MCF 10A (cell line): Measurements from ENCODE around the gene PBOV1. TPM values are rescaled to one million over a fixed set of nuclear protein-coding genes. Genes with fewer than 3 reads are reported as not detected.

Experiments used
- BruUV-seq: library from RNA; stranded (reverse); fragments of 400-500 nt; replicated peaks from 2 replicates; lab custom pipeline; 2021; lab: Mats Ljungman, UMichigan
- CTCF ChIA-PET: fragments of 300-600 bp; sonication (Branson Sonifier 250); formaldehyde crosslinking; extraction: SDS; loops from one replicate; lab custom pipeline; 2021; ENCODE audit warnings: antibody characterized with exemption, inconsistent platforms; lab: Yijun Ruan, JAX
- POLR2A ChIA-PET: fragments of 300-600, 350-650 bp; sonication (Branson Sonifier 250); formaldehyde crosslinking; extraction: SDS; loops from one replicate; lab custom pipeline; 2020; ENCODE audit warnings: antibody characterized with exemption, inconsistent platforms; lab: Yijun Ruan, JAX
- DNase-seq: peaks from one replicate; pipeline ENCODE4 v3.0.0-alpha.2; 2018; ENCODE audit not compliant: unreplicated experiment
- H3K27ac Mint-ChIP-seq: one replicate; pipeline ENCODE4 v1.8.0; 2022; ENCODE audit warnings: mild to moderate bottlenecking, low read depth, mixed read lengths; ENCODE audit not compliant: unreplicated experiment
- H3K27me3 Mint-ChIP-seq: one replicate; pipeline ENCODE4 v1.8.0; 2022; ENCODE audit warnings: mixed read lengths; ENCODE audit not compliant: insufficient read depth, unreplicated experiment
- H3K36me3 Mint-ChIP-seq: one replicate; pipeline ENCODE4 v1.8.0; 2022; ENCODE audit warnings: mild to moderate bottlenecking, moderate library complexity, mixed read lengths; ENCODE audit not compliant: insufficient read depth, unreplicated experiment
- H3K4me1 Mint-ChIP-seq: one replicate; pipeline ENCODE4 v1.8.0; 2022; ENCODE audit warnings: mixed read lengths; ENCODE audit not compliant: insufficient read depth, unreplicated experiment
- H3K4me3 Mint-ChIP-seq: one replicate; pipeline ENCODE4 v1.8.0; 2022; ENCODE audit warnings: mild to moderate bottlenecking, moderate library complexity, mixed read lengths; ENCODE audit not compliant: unreplicated experiment
- H3K9me3 Mint-ChIP-seq: one replicate; pipeline ENCODE4 v1.8.0; 2022; ENCODE audit warnings: mixed read lengths; ENCODE audit not compliant: unreplicated experiment
- intact Hi-C: fragments of 100-400 bp; cut with micrococcal nuclease; formaldehyde crosslinking; loops from 2 replicates; pipeline ENCODE4 v1.14.1; 2022
- total RNA-seq: library from RNA; stranded (reverse); gene quantifications from 2 replicates; pipeline ENCODE4 v1.2.3, GENCODE V29; 2022
- TF ChIP-seq, protein P1 (sequence below): fragments of 200-600 bp; IDR thresholded peaks from one replicate; pipeline ENCODE4 v1.8.0; 2022; ENCODE audit warnings: antibody characterized with exemption, mild to moderate bottlenecking; ENCODE audit not compliant: unreplicated experiment

The PBOV1 gene
- total RNA-seq, 1 experiment from 2014 or later: not detected

DNA sequence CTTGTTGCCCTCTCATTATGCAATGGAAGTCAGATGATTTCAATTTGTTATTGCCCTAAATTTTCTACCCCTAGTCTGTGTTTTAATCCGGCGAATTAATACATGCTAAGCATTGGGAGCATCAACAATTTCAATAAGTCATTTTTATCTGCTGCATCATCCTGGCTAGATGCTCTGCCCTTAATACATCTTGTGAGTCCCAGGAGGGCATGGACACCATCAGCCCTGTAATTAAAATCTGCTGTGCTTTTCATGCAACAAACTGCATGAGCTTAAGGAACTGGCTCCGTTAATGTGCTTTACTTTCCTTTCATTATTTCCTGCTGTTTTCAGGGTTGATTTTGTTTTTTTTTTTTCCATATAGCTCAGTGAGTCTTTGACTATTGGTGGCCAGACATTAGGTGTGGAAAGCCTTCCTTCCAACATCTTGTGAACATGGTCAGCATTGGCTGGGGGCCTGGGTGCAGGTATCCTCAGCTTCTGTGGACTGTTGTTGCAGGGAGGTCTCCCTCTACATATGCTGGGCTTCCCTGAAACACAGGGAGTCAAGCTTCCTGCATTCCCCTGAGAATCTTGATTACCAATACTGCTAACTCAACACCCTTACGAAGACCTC, 8.5 kb upstream of the PBOV1 start:
- no peaks in the 10 kb centered on the region for H3K4me1 Mint-ChIP-seq
- TF ChIP-seq, protein P1, sequence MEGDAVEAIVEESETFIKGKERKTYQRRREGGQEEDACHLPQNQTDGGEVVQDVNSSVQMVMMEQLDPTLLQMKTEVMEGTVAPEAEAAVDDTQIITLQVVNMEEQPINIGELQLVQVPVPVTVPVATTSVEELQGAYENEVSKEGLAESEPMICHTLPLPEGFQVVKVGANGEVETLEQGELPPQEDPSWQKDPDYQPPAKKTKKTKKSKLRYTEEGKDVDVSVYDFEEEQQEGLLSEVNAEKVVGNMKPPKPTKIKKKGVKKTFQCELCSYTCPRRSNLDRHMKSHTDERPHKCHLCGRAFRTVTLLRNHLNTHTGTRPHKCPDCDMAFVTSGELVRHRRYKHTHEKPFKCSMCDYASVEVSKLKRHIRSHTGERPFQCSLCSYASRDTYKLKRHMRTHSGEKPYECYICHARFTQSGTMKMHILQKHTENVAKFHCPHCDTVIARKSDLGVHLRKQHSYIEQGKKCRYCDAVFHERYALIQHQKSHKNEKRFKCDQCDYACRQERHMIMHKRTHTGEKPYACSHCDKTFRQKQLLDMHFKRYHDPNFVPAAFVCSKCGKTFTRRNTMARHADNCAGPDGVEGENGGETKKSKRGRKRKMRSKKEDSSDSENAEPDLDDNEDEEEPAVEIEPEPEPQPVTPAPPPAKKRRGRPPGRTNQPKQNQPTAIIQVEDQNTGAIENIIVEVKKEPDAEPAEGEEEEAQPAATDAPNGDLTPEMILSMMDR: no peak
- no peak overlapping the region for H3K4me3 Mint-ChIP-seq
- no peaks in the 10 kb centered on the region for H3K27me3 Mint-ChIP-seq
- intact Hi-C loops: no loop called here
- H3K9me3 Mint-ChIP-seq: no peaks in the 10 kb centered on the region
- H3K36me3 Mint-ChIP-seq: no peaks in the 10 kb centered on the region
- ChIA-PET POLR2A (interaction anchor here (0.7 kb wide), 1 partner anchor 9 kb away, joined by 3 read pairs; no protein-coding TSS in a partner anchor), CTCF (interaction anchor here (0.6 kb wide), 1 partner anchor 81 kb away, joined by 5 read pairs; no protein-coding TSS in a partner anchor)
- DNase-seq: no peak
- H3K27ac Mint-ChIP-seq: no peak overlapping the region
- BruUV-seq: no TSS peak

DNA sequence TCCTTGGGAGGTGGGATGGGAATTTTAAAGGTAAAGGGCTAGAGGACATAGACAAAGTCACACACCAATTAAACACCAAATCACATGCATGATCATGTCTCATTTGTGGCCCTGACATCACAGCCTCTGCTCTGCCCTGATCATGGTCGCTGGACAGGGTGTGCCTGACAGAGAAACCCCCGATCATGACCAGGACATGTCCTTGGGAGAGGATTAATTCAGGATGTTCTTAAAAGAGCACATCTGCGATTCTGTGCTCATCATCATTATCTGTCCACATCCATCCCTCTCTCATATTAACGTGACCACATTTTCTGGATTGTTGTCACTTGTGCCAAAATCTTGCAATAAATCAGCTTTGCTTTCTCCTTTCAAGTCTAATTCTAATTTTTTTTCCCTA, 7.7 kb upstream of the PBOV1 start:
- CTCF ChIA-PET: interaction anchor here (0.6 kb wide), 1 partner anchor 82 kb away, joined by 5 read pairs; no protein-coding TSS in a partner anchor
- H3K27me3 Mint-ChIP-seq: no peaks in the 10 kb centered on the region
- H3K4me3 Mint-ChIP-seq: no peak overlapping the region
- no peaks in the 10 kb centered on the region for H3K4me1 Mint-ChIP-seq
- BruUV-seq: no TSS peak
- no peak overlapping the region for H3K27ac Mint-ChIP-seq
- POLR2A ChIA-PET: interaction anchor here (0.7 kb wide), 1 partner anchor 10 kb away, joined by 3 read pairs; no protein-coding TSS in a partner anchor
- H3K9me3 Mint-ChIP-seq: no peaks in the 10 kb centered on the region
- DNase-seq: no peak
- H3K36me3 Mint-ChIP-seq: no peaks in the 10 kb centered on the region
- TF ChIP-seq, protein P1: no peak
- intact Hi-C loops: no loop called here

DNA sequence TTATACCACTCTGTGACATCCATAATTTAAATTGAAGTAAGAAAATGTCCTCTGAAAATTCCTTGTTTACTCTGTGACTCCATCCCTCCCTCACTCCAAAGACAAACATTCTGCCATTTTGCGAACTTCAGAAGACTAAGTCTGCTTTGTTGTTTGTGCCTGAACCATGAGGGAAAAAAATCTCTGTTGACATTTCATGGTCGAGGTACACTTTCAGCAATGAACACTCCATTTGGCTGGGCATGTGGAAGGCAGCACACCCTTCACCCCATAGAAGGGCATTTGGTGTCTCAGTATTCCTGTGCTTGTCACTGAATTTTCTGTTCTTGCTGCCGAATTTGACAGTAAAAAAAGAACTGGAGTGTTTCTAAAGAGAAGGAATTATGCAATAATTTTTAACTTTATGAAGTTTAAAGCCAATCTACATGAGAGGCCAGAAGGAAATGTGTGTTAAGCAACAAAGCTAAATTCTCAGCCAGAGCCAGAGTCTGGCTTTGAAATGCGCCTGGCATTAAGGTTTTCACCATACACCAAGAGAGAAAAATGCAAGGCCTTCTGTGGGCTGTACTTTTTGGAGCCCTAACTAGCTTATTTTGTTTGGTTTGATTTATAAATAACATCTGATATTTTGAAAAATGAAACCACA, 4.7 kb upstream of the PBOV1 start:
- DNase-seq: no peak
- no TSS peak for BruUV-seq
- TF ChIP-seq, protein P1: no peak
- intact Hi-C loops: no loop called here
- Mint-ChIP-seq H3K9me3 (no peaks in the 10 kb centered on the region), H3K4me1 (no peaks in the 10 kb centered on the region), H3K27me3 (no peaks in the 10 kb centered on the region), H3K27ac (no peak overlapping the region), H3K4me3 (no peak overlapping the region), H3K36me3 (no peaks in the 10 kb centered on the region)
- POLR2A ChIA-PET: interaction anchor here (0.6 to 1.4 kb wide), 3 partner anchors 12 to 990 kb away, joined by 3 to 4 read pairs (median 3); no protein-coding TSS in a partner anchor
- CTCF ChIA-PET: no interaction called here

DNA sequence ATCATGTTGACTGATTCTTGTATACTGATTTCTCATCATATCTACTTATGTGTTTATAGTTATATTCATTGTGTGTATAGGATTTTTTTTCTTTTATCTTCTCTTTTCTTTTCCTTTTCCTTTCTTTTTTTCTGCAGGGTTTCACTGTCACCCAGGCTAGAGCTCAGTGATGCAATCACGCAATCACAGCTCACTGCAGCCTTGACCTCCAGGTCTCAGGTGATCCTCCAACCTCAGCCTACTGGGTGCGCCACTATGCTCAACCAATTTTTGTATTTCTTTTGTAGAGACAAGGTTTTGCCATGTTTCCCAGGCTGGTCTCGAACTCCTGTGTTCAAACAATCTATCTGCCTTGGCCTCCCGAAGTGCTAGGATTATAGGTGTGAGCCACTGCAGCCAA, 1.6 kb upstream of the PBOV1 start:
- Mint-ChIP-seq H3K27me3 (no peaks in the 10 kb centered on the region), H3K4me3 (no peak overlapping the region), H3K4me1 (no peaks in the 10 kb centered on the region), H3K36me3 (no peaks in the 10 kb centered on the region), H3K9me3 (no peaks in the 10 kb centered on the region), H3K27ac (no peak overlapping the region)
- intact Hi-C loops: no loop called here
- TF ChIP-seq, protein P1: no peak
- DNase-seq: no peak
- BruUV-seq: no TSS peak
- ChIA-PET POLR2A (no interaction called here), CTCF (no interaction called here)
